ENCODE data around the gene EIF2AK2. TPM values are rescaled to one million over a fixed set of nuclear protein-coding genes. Genes with fewer than 3 reads are reported as not detected.

Gene EIF2AK2
- total and polyA plus RNA-seq, 8 donors: 36.1 to 54.2 (median 37.9) TPM

GRCh38 chr2:37109523-37109922 is 47.3 kb downstream of the EIF2AK2 start:
- no peak for TF ChIP-seq CTCF (IDR thresholded peaks at IDR 0.05)
- H3K36me3 ChIP-seq: peaks cover 0 to 99% of the 10 kb centered on the region in 2 donors

GRCh38 chr2:37105150-37105549 is 51.6 kb downstream of the EIF2AK2 start:
- H3K9me3 ChIP-seq: no peaks in the 10 kb centered on the region
- H3K27me3 ChIP-seq: no peaks in the 10 kb centered on the region
- DNase-seq (no peak), ATAC-seq (no peak)
- no peak overlapping the region for H3K4me3 ChIP-seq
- no peaks in the 10 kb centered on the region for H3K4me1 ChIP-seq
- TF ChIP-seq CTCF (IDR thresholded peaks at IDR 0.05): no peak
- intact Hi-C loops (cut with DNase I): no loop called here
- H3K36me3 ChIP-seq: peaks cover 0 to 99% of the 10 kb centered on the region in 2 donors
- no peak overlapping the region for H3K27ac ChIP-seq

More at GRCh38 chr2:37109523-37109922, 47.3 kb downstream of the EIF2AK2 start:
- H3K4me3 ChIP-seq: no peak overlapping the region
- no peaks in the 10 kb centered on the region for H3K9me3 ChIP-seq
- H3K4me1 ChIP-seq: no peaks in the 10 kb centered on the region
- no peaks in the 10 kb centered on the region for H3K27me3 ChIP-seq
- DNase-seq: no peak
- intact Hi-C loops (cut with DNase I): no loop called here
- no peak for ATAC-seq
- no peak overlapping the region for H3K27ac ChIP-seq

- H3K27me3 ChIP-seq: no peaks in the 10 kb centered on the region
- no peak for ATAC-seq
- no peak overlapping the region for H3K27ac ChIP-seq
- TF ChIP-seq CTCF (IDR thresholded peaks at IDR 0.05): no peak
- peaks cover 0 to 97% of the 10 kb centered on the region in 2 donors for H3K36me3 ChIP-seq
- no peaks in the 10 kb centered on the region for H3K9me3 ChIP-seq
- H3K4me1 ChIP-seq: no peaks in the 10 kb centered on the region
- intact Hi-C loops (cut with DNase I): no loop called here
- DNase-seq: no peak
- H3K4me3 ChIP-seq: no peak overlapping the region
These were observed 52.6 kb downstream of the EIF2AK2 start for GRCh38 chr2:37104178-37104577.

GRCh38 chr2:37102588-37102987 is 54.2 kb downstream of the EIF2AK2 start:
- TF ChIP-seq CTCF (IDR thresholded peaks at IDR 0.05): no peak

GRCh38 chr2:37100054-37100453 is 56.7 kb downstream of the EIF2AK2 start:
- no peak overlapping the region for H3K4me3 ChIP-seq
- ATAC-seq (no peak), DNase-seq (no peak)
- no peak for TF ChIP-seq CTCF (IDR thresholded peaks at IDR 0.05)
- H3K27me3 ChIP-seq: no peaks in the 10 kb centered on the region
- H3K27ac ChIP-seq: no peak overlapping the region
- no peaks in the 10 kb centered on the region for H3K9me3 ChIP-seq
- peaks cover 0 to 90% of the 10 kb centered on the region in 2 donors for H3K36me3 ChIP-seq
- intact Hi-C loops (cut with DNase I): no loop called here
- H3K4me1 ChIP-seq: no peaks in the 10 kb centered on the region

More at GRCh38 chr2:37102588-37102987, 54.2 kb downstream of the EIF2AK2 start:
- Histone ChIP-seq H3K27me3 (no peaks in the 10 kb centered on the region), H3K4me1 (no peaks in the 10 kb centered on the region), H3K36me3 (peaks cover 0 to 94% of the 10 kb centered on the region in 2 donors), H3K27ac (no peak overlapping the region), H3K9me3 (no peaks in the 10 kb centered on the region), H3K4me3 (no peak overlapping the region)
- ATAC-seq (no peak), DNase-seq (no peak)
- intact Hi-C loops (cut with DNase I): no loop called here

All from left lung (tissue), 10 donors.